NCI-H82 (cell line): ENCODE measurements around the gene FAM81B.

Experiments
- DNase-seq: peaks from one replicate; lab custom pipeline; 2025; lab: John Stamatoyannopoulos, UW

Gene FAM81B

GRCh38 chr5:95471942-95472341 is 80.8 kb downstream of the FAM81B start:
- no peak for DNase-seq

GRCh38 chr5:95484421-95484820 is 93.3 kb downstream of the FAM81B start:
- DNase-seq: no peak

GRCh38 chr5:95486191-95486590 is 95.0 kb downstream of the FAM81B start:
- DNase-seq: no peak

- peak; percentile 0 for DNase-seq
Observed at GRCh38 chr5:95487880-95488279, 96.7 kb downstream of the FAM81B start.
